ENCODE data around the gene BLVRB.
A peak's percentile ranks its signal among the peaks of the same experiment; 100 is the strongest.
"Not testable (repeated sequence)": the region's sequence is repeated elsewhere in the genome, so short reads cannot be mapped to it uniquely, and the experiment has no call there.

The BLVRB gene

GRCh38 chr19:40431698-40432097, 33.8 kb downstream of the BLVRB start:
- no peaks in the 10 kb centered on the region for H3K9me3 ChIP-seq (ENCODE audit: low read length)
- H3K4me3 ChIP-seq (ENCODE audit: low read depth, low read length, poor library complexity, severe bottlenecking): no peak overlapping the region
- no peaks in the 10 kb centered on the region for H3K27me3 ChIP-seq (ENCODE audit: insufficient read depth, low read length)
- no peak overlapping the region for H2AFZ ChIP-seq (ENCODE audit: low read length)
- no peaks in the 10 kb centered on the region for H3K9me2 ChIP-seq (ENCODE audit: low read depth, low read length)
- H3K4me2 ChIP-seq (ENCODE audit: low read length): no peak overlapping the region
- no peaks in the 10 kb centered on the region for H3F3A ChIP-seq (ENCODE audit: insufficient read depth, low read length)
- H3K36me3 ChIP-seq (ENCODE audit: insufficient read depth, low read length): no peaks in the 10 kb centered on the region
- peaks cover 26% of the 10 kb centered on the region for H3K4me1 ChIP-seq (ENCODE audit: insufficient read depth, low read length, severe bottlenecking)
- TF ChIP-seq EZH2 (IDR thresholded peaks at IDR 0.05; ENCODE audit: borderline replicate concordance, low read length): no peak
- TF ChIP-seq, protein P1, sequence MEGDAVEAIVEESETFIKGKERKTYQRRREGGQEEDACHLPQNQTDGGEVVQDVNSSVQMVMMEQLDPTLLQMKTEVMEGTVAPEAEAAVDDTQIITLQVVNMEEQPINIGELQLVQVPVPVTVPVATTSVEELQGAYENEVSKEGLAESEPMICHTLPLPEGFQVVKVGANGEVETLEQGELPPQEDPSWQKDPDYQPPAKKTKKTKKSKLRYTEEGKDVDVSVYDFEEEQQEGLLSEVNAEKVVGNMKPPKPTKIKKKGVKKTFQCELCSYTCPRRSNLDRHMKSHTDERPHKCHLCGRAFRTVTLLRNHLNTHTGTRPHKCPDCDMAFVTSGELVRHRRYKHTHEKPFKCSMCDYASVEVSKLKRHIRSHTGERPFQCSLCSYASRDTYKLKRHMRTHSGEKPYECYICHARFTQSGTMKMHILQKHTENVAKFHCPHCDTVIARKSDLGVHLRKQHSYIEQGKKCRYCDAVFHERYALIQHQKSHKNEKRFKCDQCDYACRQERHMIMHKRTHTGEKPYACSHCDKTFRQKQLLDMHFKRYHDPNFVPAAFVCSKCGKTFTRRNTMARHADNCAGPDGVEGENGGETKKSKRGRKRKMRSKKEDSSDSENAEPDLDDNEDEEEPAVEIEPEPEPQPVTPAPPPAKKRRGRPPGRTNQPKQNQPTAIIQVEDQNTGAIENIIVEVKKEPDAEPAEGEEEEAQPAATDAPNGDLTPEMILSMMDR (IDR thresholded peaks at IDR 0.05; ENCODE audit: low read length): no peak
- H3K79me2 ChIP-seq (ENCODE audit: insufficient read depth, low read length): no peaks in the 10 kb centered on the region
- no peak overlapping the region for H3K9ac ChIP-seq (ENCODE audit: low read length)
- no peak overlapping the region for H3K27ac ChIP-seq (ENCODE audit: low read depth, low read length, poor library complexity, severe bottlenecking)
- H4K20me1 ChIP-seq (ENCODE audit: insufficient read depth, low read length): no peaks in the 10 kb centered on the region

GRCh38 chr19:40430242-40430641, 35.3 kb downstream of the BLVRB start:
- not testable (repeated sequence) for H3K36me3 ChIP-seq (ENCODE audit: insufficient read depth, low read length); H3K9me3 ChIP-seq (ENCODE audit: low read length); H3K27ac ChIP-seq (ENCODE audit: low read depth, low read length, poor library complexity, severe bottlenecking); H3K4me3 ChIP-seq (ENCODE audit: low read depth, low read length, poor library complexity, severe bottlenecking); H2AFZ ChIP-seq (ENCODE audit: low read length); H3F3A ChIP-seq (ENCODE audit: insufficient read depth, low read length); H3K27me3 ChIP-seq (ENCODE audit: insufficient read depth, low read length); H3K9me2 ChIP-seq (ENCODE audit: low read depth, low read length); H4K20me1 ChIP-seq (ENCODE audit: insufficient read depth, low read length); H3K9ac ChIP-seq (ENCODE audit: low read length); H3K79me2 ChIP-seq (ENCODE audit: insufficient read depth, low read length); H3K4me2 ChIP-seq (ENCODE audit: low read length)
- H3K4me1 ChIP-seq (ENCODE audit: insufficient read depth, low read length, severe bottlenecking): peaks cover 27% of the 10 kb centered on the region

DNA sequence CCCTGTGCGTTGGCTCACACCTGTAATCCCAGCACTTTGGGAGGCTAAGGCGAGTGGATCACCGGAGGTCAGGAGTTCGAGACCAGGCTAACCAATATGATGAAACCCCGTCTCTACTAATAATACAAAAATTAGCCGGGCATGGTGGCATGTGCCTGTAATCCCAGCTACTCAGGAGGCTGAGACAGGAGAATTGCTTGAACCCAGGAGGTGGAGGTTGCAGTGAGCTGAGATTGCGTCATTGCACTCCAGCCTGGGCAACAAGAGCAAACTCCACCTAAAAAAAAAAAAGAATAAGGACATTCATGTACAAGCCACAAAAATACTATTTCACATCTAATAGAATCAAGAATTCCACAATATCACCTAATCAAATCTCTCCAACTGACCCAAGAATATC, 37.3 kb downstream of the BLVRB start:
- not testable (repeated sequence) for H3K4me3 ChIP-seq (ENCODE audit: low read depth, low read length, poor library complexity, severe bottlenecking); H3K36me3 ChIP-seq (ENCODE audit: insufficient read depth, low read length); H2AFZ ChIP-seq (ENCODE audit: low read length); H3K27ac ChIP-seq (ENCODE audit: low read depth, low read length, poor library complexity, severe bottlenecking); H3K9me2 ChIP-seq (ENCODE audit: low read depth, low read length); H3K4me2 ChIP-seq (ENCODE audit: low read length); H3F3A ChIP-seq (ENCODE audit: insufficient read depth, low read length); H3K27me3 ChIP-seq (ENCODE audit: insufficient read depth, low read length); H3K9ac ChIP-seq (ENCODE audit: low read length); H3K79me2 ChIP-seq (ENCODE audit: insufficient read depth, low read length); H3K9me3 ChIP-seq (ENCODE audit: low read length); H4K20me1 ChIP-seq (ENCODE audit: insufficient read depth, low read length)
- peaks cover 13% of the 10 kb centered on the region for H3K4me1 ChIP-seq (ENCODE audit: insufficient read depth, low read length, severe bottlenecking)

- Histone ChIP-seq H3K36me3 (ENCODE audit: insufficient read depth, low read length) (peaks cover 9% of the 10 kb centered on the region), H4K20me1 (ENCODE audit: insufficient read depth, low read length) (no peaks in the 10 kb centered on the region), H3K27ac (ENCODE audit: low read depth, low read length, poor library complexity, severe bottlenecking) (peak within 1 kb of the TSS; percentile 69), H3K9ac (ENCODE audit: low read length) (peak within 1 kb of the TSS; percentile 87), H3K9me2 (ENCODE audit: low read depth, low read length) (no peaks in the 10 kb centered on the region), H3K9me3 (ENCODE audit: low read length) (no peaks in the 10 kb centered on the region), H2AFZ (ENCODE audit: low read length) (peak within 1 kb of the TSS; percentile 82; the same call in 1 of the 2 replicates), H3K27me3 (ENCODE audit: insufficient read depth, low read length) (no peaks in the 10 kb centered on the region), H3F3A (ENCODE audit: insufficient read depth, low read length) (no peaks in the 10 kb centered on the region), H3K4me1 (ENCODE audit: insufficient read depth, low read length, severe bottlenecking) (peaks cover 19% of the 10 kb centered on the region), H3K4me3 (ENCODE audit: low read depth, low read length, poor library complexity, severe bottlenecking) (peak within 1 kb of the TSS; percentile 84), H3K4me2 (ENCODE audit: low read length) (peak within 1 kb of the TSS; percentile 99), H3K79me2 (ENCODE audit: insufficient read depth, low read length) (peaks cover 6% of the 10 kb centered on the region; the same call in 1 of the 2 replicates)
- TF ChIP-seq, protein P1 (IDR thresholded peaks at IDR 0.05; ENCODE audit: low read length): peak; percentile 91
- TF ChIP-seq EZH2 (IDR thresholded peaks at IDR 0.05; ENCODE audit: borderline replicate concordance, low read length): no peak
Observed at GRCh38 chr19:40425450-40426287, 39.9 kb downstream of the BLVRB start, which contains the start of gene SERTAD1. Gene SERTAD1 (minus strand): TSS chr19:40425992. CDS start chr19:40423546, 2,446 bp downstream.

All from OCI-LY1 (cell line).